HCT116 (cell line): Measurements from ENCODE around the gene GRHL3.

ENCODE experiments used
- POLR2A ChIP-seq: IDR thresholded peaks from 2 replicates; pipeline ENCODE4 v1.7.0; 2011; ENCODE audit warnings: borderline replicate concordance; ENCODE audit not compliant: insufficient read depth, insufficient read length; ENCODE audit errors: extremely low read depth
- POLR2AphosphoS5 ChIP-seq: IDR thresholded peaks from 2 replicates; pipeline ENCODE4 v1.6.1; 2011; ENCODE audit warnings: mild to moderate bottlenecking, low read depth, low read length, moderate library complexity
- TF ChIP-seq, protein P1 (sequence below), 3 experiments: fragments of 200-600 bp in 1 of 3; sonication (generic) in 1 of 3; IDR thresholded peaks in 2 of 3; conservative IDR thresholded peaks in 1 of 3; 2 replicates each; pipeline ENCODE4 v1.5.1; 2012 to 2017; ENCODE audit warnings: low read depth in 2 of 3, low read length in 2 of 3, antibody characterized with exemption in 1 of 3, borderline replicate concordance in 1 of 3, control low read depth in 1 of 3, mild to moderate bottlenecking in 1 of 3, mixed read lengths in 1 of 3, mixed run types in 1 of 3, moderate library complexity in 1 of 3; ENCODE audit not compliant: insufficient read depth in 1 of 3
- TF ChIP-seq, protein P2 (sequence below): IDR thresholded peaks from 2 replicates; pipeline ENCODE4 v1.6.1; 2012; ENCODE audit warnings: low read depth

DNA sequence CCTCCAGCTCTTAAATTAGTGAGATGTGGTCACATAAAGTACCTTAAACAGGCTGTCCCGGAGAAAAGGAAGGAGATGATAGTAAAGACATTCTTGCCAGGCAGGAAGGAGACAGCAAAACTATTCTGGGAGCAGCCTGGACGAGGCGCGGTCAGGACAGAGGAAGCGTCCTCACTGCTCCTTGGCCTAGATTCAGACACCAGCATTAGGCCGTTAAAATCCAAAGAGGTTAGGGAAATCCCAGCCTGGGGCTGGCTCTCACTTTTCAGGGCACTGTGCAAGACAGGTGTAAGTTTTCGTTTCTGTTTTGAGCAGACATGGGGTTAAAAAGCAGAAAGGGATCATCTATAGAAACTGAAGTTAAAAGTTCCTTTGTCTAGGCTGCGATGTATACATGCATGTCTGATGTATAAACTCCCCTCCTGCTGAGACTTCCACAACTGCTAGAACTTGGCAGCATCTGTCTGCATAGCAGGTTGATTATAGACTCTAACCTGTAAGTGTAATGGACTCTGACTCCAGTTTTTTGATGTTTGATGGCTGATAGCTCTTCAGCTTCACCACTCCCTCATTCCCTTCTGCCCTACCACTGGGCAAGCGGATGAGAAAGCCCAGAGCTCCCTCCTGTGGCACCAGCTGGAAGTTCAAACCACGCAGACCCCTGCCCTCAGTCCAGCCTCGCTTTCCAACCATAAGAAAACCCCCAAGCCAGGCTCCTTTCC lies 72.9 kb downstream of the GRHL3 start:
- TF ChIP-seq, protein P1, sequence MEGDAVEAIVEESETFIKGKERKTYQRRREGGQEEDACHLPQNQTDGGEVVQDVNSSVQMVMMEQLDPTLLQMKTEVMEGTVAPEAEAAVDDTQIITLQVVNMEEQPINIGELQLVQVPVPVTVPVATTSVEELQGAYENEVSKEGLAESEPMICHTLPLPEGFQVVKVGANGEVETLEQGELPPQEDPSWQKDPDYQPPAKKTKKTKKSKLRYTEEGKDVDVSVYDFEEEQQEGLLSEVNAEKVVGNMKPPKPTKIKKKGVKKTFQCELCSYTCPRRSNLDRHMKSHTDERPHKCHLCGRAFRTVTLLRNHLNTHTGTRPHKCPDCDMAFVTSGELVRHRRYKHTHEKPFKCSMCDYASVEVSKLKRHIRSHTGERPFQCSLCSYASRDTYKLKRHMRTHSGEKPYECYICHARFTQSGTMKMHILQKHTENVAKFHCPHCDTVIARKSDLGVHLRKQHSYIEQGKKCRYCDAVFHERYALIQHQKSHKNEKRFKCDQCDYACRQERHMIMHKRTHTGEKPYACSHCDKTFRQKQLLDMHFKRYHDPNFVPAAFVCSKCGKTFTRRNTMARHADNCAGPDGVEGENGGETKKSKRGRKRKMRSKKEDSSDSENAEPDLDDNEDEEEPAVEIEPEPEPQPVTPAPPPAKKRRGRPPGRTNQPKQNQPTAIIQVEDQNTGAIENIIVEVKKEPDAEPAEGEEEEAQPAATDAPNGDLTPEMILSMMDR (IDR thresholded peaks at IDR 0.05 in 2 of 3, conservative IDR thresholded peaks at IDR 0.05 in 1 of 3; ENCODE audit: borderline replicate concordance in 1 of 3, insufficient read depth in 1 of 3, low read depth in 2 of 3, low read length in 2 of 3), result peak; percentile 81 to 91 (median 90)
- TF ChIP-seq POLR2AphosphoS5, result no peak
- no peak for TF ChIP-seq POLR2A
- TF ChIP-seq, protein P2, sequence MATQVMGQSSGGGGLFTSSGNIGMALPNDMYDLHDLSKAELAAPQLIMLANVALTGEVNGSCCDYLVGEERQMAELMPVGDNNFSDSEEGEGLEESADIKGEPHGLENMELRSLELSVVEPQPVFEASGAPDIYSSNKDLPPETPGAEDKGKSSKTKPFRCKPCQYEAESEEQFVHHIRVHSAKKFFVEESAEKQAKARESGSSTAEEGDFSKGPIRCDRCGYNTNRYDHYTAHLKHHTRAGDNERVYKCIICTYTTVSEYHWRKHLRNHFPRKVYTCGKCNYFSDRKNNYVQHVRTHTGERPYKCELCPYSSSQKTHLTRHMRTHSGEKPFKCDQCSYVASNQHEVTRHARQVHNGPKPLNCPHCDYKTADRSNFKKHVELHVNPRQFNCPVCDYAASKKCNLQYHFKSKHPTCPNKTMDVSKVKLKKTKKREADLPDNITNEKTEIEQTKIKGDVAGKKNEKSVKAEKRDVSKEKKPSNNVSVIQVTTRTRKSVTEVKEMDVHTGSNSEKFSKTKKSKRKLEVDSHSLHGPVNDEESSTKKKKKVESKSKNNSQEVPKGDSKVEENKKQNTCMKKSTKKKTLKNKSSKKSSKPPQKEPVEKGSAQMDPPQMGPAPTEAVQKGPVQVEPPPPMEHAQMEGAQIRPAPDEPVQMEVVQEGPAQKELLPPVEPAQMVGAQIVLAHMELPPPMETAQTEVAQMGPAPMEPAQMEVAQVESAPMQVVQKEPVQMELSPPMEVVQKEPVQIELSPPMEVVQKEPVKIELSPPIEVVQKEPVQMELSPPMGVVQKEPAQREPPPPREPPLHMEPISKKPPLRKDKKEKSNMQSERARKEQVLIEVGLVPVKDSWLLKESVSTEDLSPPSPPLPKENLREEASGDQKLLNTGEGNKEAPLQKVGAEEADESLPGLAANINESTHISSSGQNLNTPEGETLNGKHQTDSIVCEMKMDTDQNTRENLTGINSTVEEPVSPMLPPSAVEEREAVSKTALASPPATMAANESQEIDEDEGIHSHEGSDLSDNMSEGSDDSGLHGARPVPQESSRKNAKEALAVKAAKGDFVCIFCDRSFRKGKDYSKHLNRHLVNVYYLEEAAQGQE, result no peak
